NT2/D1 (cell line): ENCODE data around the gene ROMO1.

ENCODE experiments used
- DNase-seq: peaks from one replicate; pipeline ENCODE4 v3.0.0-alpha.2; 2011; ENCODE audit warnings: low read depth, low spot score
- H3K27me3 ChIP-seq: 2 replicates; pipeline ENCODE4 v1.6.0; 2011; ENCODE audit warnings: mild to moderate bottlenecking; ENCODE audit not compliant: insufficient read length, insufficient read depth
- H3K36me3 ChIP-seq: 2 replicates; pipeline ENCODE4 v1.6.1; 2011; ENCODE audit warnings: mild to moderate bottlenecking, low read length, mixed read lengths; ENCODE audit not compliant: insufficient read depth, insufficient read length
- H3K4me1 ChIP-seq: 2 replicates; pipeline ENCODE4 v1.5.1; 2011; ENCODE audit not compliant: insufficient read depth, insufficient read length
- H3K4me3 ChIP-seq: 2 replicates; pipeline ENCODE4 v1.5.1; 2011; ENCODE audit warnings: low read depth; ENCODE audit not compliant: insufficient read length
- H3K9ac ChIP-seq: 2 replicates; pipeline ENCODE4 v1.6.0; 2011; ENCODE audit warnings: low read depth; ENCODE audit not compliant: insufficient read length
- H3K9me3 ChIP-seq: 2 replicates; pipeline ENCODE4 v1.5.1; 2011; ENCODE audit warnings: mild to moderate bottlenecking, low read length; ENCODE audit not compliant: insufficient read depth
- SUZ12 ChIP-seq: IDR thresholded peaks from 2 replicates; pipeline ENCODE4 v1.6.1; 2011; ENCODE audit not compliant: insufficient read length, insufficient read depth; ENCODE audit errors: extremely low read depth
- YY1 ChIP-seq: IDR thresholded peaks from 2 replicates; pipeline ENCODE4 v1.6.1; 2011; ENCODE audit not compliant: insufficient read length, insufficient read depth
- ZNF274 ChIP-seq: IDR thresholded peaks from 2 replicates; pipeline ENCODE4 v1.6.1; 2011; ENCODE audit warnings: mild to moderate bottlenecking, low read depth, low read length

The ROMO1 gene

GRCh38 chr20:35730583-35731468, 31.6 kb downstream of the ROMO1 start:
- TF ChIP-seq SUZ12 (no peak), YY1 (no peak), ZNF274 (no peak)
- H3K9me3 ChIP-seq = no peaks in the 10 kb centered on the region
- H3K4me3 ChIP-seq = no peak overlapping the region
- no peak for DNase-seq
- no peaks in the 10 kb centered on the region for H3K27me3 ChIP-seq
- no peaks in the 10 kb centered on the region for H3K4me1 ChIP-seq
- H3K9ac ChIP-seq = no peak overlapping the region
- peaks cover 96% of the 10 kb centered on the region for H3K36me3 ChIP-seq

GRCh38 chr20:35731469-35731788, 32.2 kb downstream of the ROMO1 start:
- Histone ChIP-seq H3K36me3 (peaks cover 96% of the 10 kb centered on the region), H3K27me3 (no peaks in the 10 kb centered on the region), H3K9me3 (no peaks in the 10 kb centered on the region), H3K9ac (no peak overlapping the region), H3K4me1 (no peaks in the 10 kb centered on the region), H3K4me3 (no peak overlapping the region)
- DNase-seq = no peak
- TF ChIP-seq SUZ12 = no peak
- TF ChIP-seq YY1 = no peak
- TF ChIP-seq ZNF274 = no peak

- no peaks in the 10 kb centered on the region for H3K9me3 ChIP-seq
- H3K9ac ChIP-seq = no peak overlapping the region
- H3K4me3 ChIP-seq = no peak overlapping the region
- DNase-seq = no peak
- TF ChIP-seq YY1 = no peak
- TF ChIP-seq SUZ12 = no peak
- TF ChIP-seq ZNF274 = no peak
- no peaks in the 10 kb centered on the region for H3K27me3 ChIP-seq
- no peaks in the 10 kb centered on the region for H3K4me1 ChIP-seq
- peaks cover 95% of the 10 kb centered on the region for H3K36me3 ChIP-seq
These were observed 32.8 kb downstream of the ROMO1 start for GRCh38 chr20:35731862-35732643.

- no peak for TF ChIP-seq YY1
- H3K9me3 ChIP-seq = no peaks in the 10 kb centered on the region
- no peaks in the 10 kb centered on the region for H3K27me3 ChIP-seq
- H3K4me1 ChIP-seq = no peaks in the 10 kb centered on the region
- peaks cover 95% of the 10 kb centered on the region for H3K36me3 ChIP-seq
- H3K4me3 ChIP-seq = no peak overlapping the region
- H3K9ac ChIP-seq = no peak overlapping the region
- DNase-seq = no peak
These were observed 33.4 kb downstream of the ROMO1 start for GRCh38 chr20:35732644-35732982.

- TF ChIP-seq ZNF274 = no peak
- no peak for TF ChIP-seq SUZ12
- TF ChIP-seq YY1 = no peak
- no peak overlapping the region for H3K4me3 ChIP-seq
- peaks cover 95% of the 10 kb centered on the region for H3K36me3 ChIP-seq
- DNase-seq = no peak
- no peaks in the 10 kb centered on the region for H3K4me1 ChIP-seq
- H3K27me3 ChIP-seq = no peaks in the 10 kb centered on the region
- H3K9me3 ChIP-seq = no peaks in the 10 kb centered on the region
- H3K9ac ChIP-seq = no peak overlapping the region
These were observed 35.2 kb downstream of the ROMO1 start for GRCh38 chr20:35734374-35734773.

GRCh38 chr20:35734777-35735649, 35.8 kb downstream of the ROMO1 start:
- Histone ChIP-seq H3K9ac (no peak overlapping the region), H3K9me3 (no peaks in the 10 kb centered on the region), H3K4me3 (no peak overlapping the region), H3K4me1 (no peaks in the 10 kb centered on the region), H3K27me3 (no peaks in the 10 kb centered on the region), H3K36me3 (peaks cover 95% of the 10 kb centered on the region)
- TF ChIP-seq YY1 (no peak), SUZ12 (no peak), ZNF274 (no peak)
- DNase-seq = no peak
